ENCODE results near the gene KLHL3. TPM values are rescaled to one million over a fixed set of nuclear protein-coding genes. Genes with fewer than 3 reads are reported as not detected.

The KLHL3 gene
- total RNA-seq, 5 donors from 2014 or later (not counting 1 experiment from before 2014, with no cell fraction given) = 15.1 to 28.0 (median 26.5) TPM

- Histone ChIP-seq H3K4me1 (ENCODE audit: control insufficient read depth in 1 of 2, extremely low read depth in 1 of 2, insufficient read depth in 2 of 2, low read length in 2 of 2) (no peaks in the 10 kb centered on the region), H3K9me3 (no peaks in the 10 kb centered on the region), H3K27me3 (replicated peaks in 1 of 2; ENCODE audit: control insufficient read depth in 2 of 2, extremely low read depth in 1 of 2, insufficient read depth in 2 of 2, low read length in 1 of 2) (no peaks in the 10 kb centered on the region), H3K27ac (ENCODE audit: low read length) (no peak overlapping the region), H3K36me3 (ENCODE audit: control insufficient read depth in 2 of 2, extremely low read depth in 1 of 2, insufficient read depth in 1 of 2, low read length in 1 of 2) (peaks cover 6 to 25% of the 10 kb centered on the region in 2 donors), H3K4me3 (ENCODE audit: control insufficient read depth in 1 of 2, extremely low read depth in 1 of 2, low read length in 1 of 2) (no peak overlapping the region)
- DNase-seq (no peak), ATAC-seq (replicated peaks in 1 of 4) (no peak)
- H3K27ac Mint-ChIP-seq = no peak overlapping the region
- WGBS (ENCODE audit: insufficient coverage) = no CpG with 5 or more reads among the region's 2 CpGs
- peaks cover 31% of the 10 kb centered on the region for H3K36me3 Mint-ChIP-seq
- H3K4me1 Mint-ChIP-seq = no peaks in the 10 kb centered on the region
- CTCF ChIA-PET = interaction anchor here in 1 of 2 donors (0.5 kb wide), 1 partner anchor 26 kb away, joined by 4 read pairs; no protein-coding TSS in a partner anchor
- no peaks in the 10 kb centered on the region for H3K9me3 Mint-ChIP-seq
- POLR2A ChIA-PET = no interaction called here
- no peak overlapping the region for H3K4me3 Mint-ChIP-seq
- no peaks in the 10 kb centered on the region for H3K27me3 Mint-ChIP-seq
These were observed 99.8 kb downstream of the KLHL3 start for GRCh38 chr5:137636099-137636498.

GRCh38 chr5:137635521-137635921 is 100.4 kb downstream of the KLHL3 start:
- Mint-ChIP-seq H3K9me3 (no peaks in the 10 kb centered on the region), H3K36me3 (peaks cover 31% of the 10 kb centered on the region), H3K27me3 (no peaks in the 10 kb centered on the region), H3K4me1 (no peaks in the 10 kb centered on the region), H3K27ac (no peak overlapping the region), H3K4me3 (no peak overlapping the region)
- Histone ChIP-seq H3K36me3 (ENCODE audit: control insufficient read depth in 2 of 2, extremely low read depth in 1 of 2, insufficient read depth in 1 of 2, low read length in 1 of 2) (peaks cover 6 to 25% of the 10 kb centered on the region in 2 donors), H3K9me3 (no peaks in the 10 kb centered on the region), H3K4me1 (ENCODE audit: control insufficient read depth in 1 of 2, extremely low read depth in 1 of 2, insufficient read depth in 2 of 2, low read length in 2 of 2) (no peaks in the 10 kb centered on the region), H3K4me3 (ENCODE audit: control insufficient read depth in 1 of 2, extremely low read depth in 1 of 2, low read length in 1 of 2) (no peak overlapping the region), H3K27ac (ENCODE audit: low read length) (no peak overlapping the region), H3K27me3 (replicated peaks in 1 of 2; ENCODE audit: control insufficient read depth in 2 of 2, extremely low read depth in 1 of 2, insufficient read depth in 2 of 2, low read length in 1 of 2) (no peaks in the 10 kb centered on the region)
- no peak for DNase-seq
- no peak for ATAC-seq (replicated peaks in 1 of 4)
- CTCF ChIA-PET = interaction anchor here (0.5 to 1.1 kb wide), 2 partner anchors 26 to 108 kb away, joined by 3 to 4 read pairs; no protein-coding TSS in a partner anchor
- POLR2A ChIA-PET = no interaction called here
- no CpG with 5 or more reads among the region's 1 CpG for WGBS (ENCODE audit: insufficient coverage)

- H3K4me1 ChIP-seq (ENCODE audit: control insufficient read depth in 1 of 2, extremely low read depth in 1 of 2, insufficient read depth in 2 of 2, low read length in 2 of 2) = no peaks in the 10 kb centered on the region
- CTCF ChIA-PET = interaction anchor here in 1 of 2 donors (0.6 kb wide), 1 partner anchor 540 kb away, joined by 3 read pairs; no protein-coding TSS in a partner anchor
These were observed 102.0 kb downstream of the KLHL3 start for GRCh38 chr5:137633896-137634295.

GRCh38 chr5:137632716-137633115 is 103.2 kb downstream of the KLHL3 start:
- no peak overlapping the region for H3K4me3 ChIP-seq (ENCODE audit: control insufficient read depth in 1 of 2, extremely low read depth in 1 of 2, low read length in 1 of 2)
- H3K4me1 Mint-ChIP-seq = peaks cover 0 to 5% (median 0%) of the 10 kb centered on the region in 3 donors
- no peak overlapping the region for H3K27ac Mint-ChIP-seq
- H3K27ac ChIP-seq (ENCODE audit: low read length) = no peak overlapping the region
- 84% methylated on average over 2 of the region's 3 CpGs for WGBS (ENCODE audit: insufficient coverage)
- H3K4me3 Mint-ChIP-seq = no peak overlapping the region
- H3K27me3 ChIP-seq (replicated peaks in 1 of 2; ENCODE audit: control insufficient read depth in 2 of 2, extremely low read depth in 1 of 2, insufficient read depth in 2 of 2, low read length in 1 of 2) = no peaks in the 10 kb centered on the region
- no peaks in the 10 kb centered on the region for H3K9me3 ChIP-seq
- no peaks in the 10 kb centered on the region for H3K27me3 Mint-ChIP-seq
- POLR2A ChIA-PET = no interaction called here
- H3K9me3 Mint-ChIP-seq = no peaks in the 10 kb centered on the region
- ATAC-seq (replicated peaks in 1 of 4) = no peak
- CTCF ChIA-PET = interaction anchor here in 1 of 2 donors (0.6 kb wide), 2 partner anchors 19 to 430 kb away, joined by 6 to 7 read pairs; no protein-coding TSS in a partner anchor
- DNase-seq = no peak
- H3K36me3 Mint-ChIP-seq = peaks cover 17% of the 10 kb centered on the region
- H3K4me1 ChIP-seq (ENCODE audit: control insufficient read depth in 1 of 2, extremely low read depth in 1 of 2, insufficient read depth in 2 of 2, low read length in 2 of 2) = no peaks in the 10 kb centered on the region
- H3K36me3 ChIP-seq (ENCODE audit: control insufficient read depth in 2 of 2, extremely low read depth in 1 of 2, insufficient read depth in 1 of 2, low read length in 1 of 2) = peaks cover 17 to 24% of the 10 kb centered on the region in 2 donors

More at GRCh38 chr5:137633896-137634295, 102.0 kb downstream of the KLHL3 start:
- Histone ChIP-seq H3K9me3 (no peaks in the 10 kb centered on the region), H3K4me3 (ENCODE audit: control insufficient read depth in 1 of 2, extremely low read depth in 1 of 2, low read length in 1 of 2) (no peak overlapping the region), H3K27ac (ENCODE audit: low read length) (no peak overlapping the region), H3K36me3 (ENCODE audit: control insufficient read depth in 2 of 2, extremely low read depth in 1 of 2, insufficient read depth in 1 of 2, low read length in 1 of 2) (peaks cover 7 to 24% of the 10 kb centered on the region in 2 donors), H3K27me3 (replicated peaks in 1 of 2; ENCODE audit: control insufficient read depth in 2 of 2, extremely low read depth in 1 of 2, insufficient read depth in 2 of 2, low read length in 1 of 2) (no peaks in the 10 kb centered on the region)
- H3K36me3 Mint-ChIP-seq = peaks cover 27% of the 10 kb centered on the region
- DNase-seq = no peak
- no peaks in the 10 kb centered on the region for H3K27me3 Mint-ChIP-seq
- no peaks in the 10 kb centered on the region for H3K9me3 Mint-ChIP-seq
- H3K27ac Mint-ChIP-seq = no peak overlapping the region
- POLR2A ChIA-PET = interaction anchor here in 1 of 2 donors (0.7 kb wide), 1 partner anchor 97 kb away, joined by 3 read pairs; no protein-coding TSS in a partner anchor
- H3K4me3 Mint-ChIP-seq = no peak overlapping the region
- WGBS (ENCODE audit: insufficient coverage) = 95% methylated on average over 6 of the region's 9 CpGs
- peaks cover 0 to 5% (median 0%) of the 10 kb centered on the region in 3 donors for H3K4me1 Mint-ChIP-seq
- no peak for ATAC-seq (replicated peaks in 1 of 4)

- peaks cover 11 to 14% of the 10 kb centered on the region in 2 donors for H3K36me3 ChIP-seq (ENCODE audit: control insufficient read depth in 2 of 2, extremely low read depth in 1 of 2, insufficient read depth in 1 of 2, low read length in 1 of 2)
- H3K4me1 Mint-ChIP-seq = peaks cover 0 to 5% (median 0%) of the 10 kb centered on the region in 3 donors
- no peaks in the 10 kb centered on the region for H3K27me3 ChIP-seq (replicated peaks in 1 of 2; ENCODE audit: control insufficient read depth in 2 of 2, extremely low read depth in 1 of 2, insufficient read depth in 2 of 2, low read length in 1 of 2)
- no peak overlapping the region for H3K4me3 ChIP-seq (ENCODE audit: control insufficient read depth in 1 of 2, extremely low read depth in 1 of 2, low read length in 1 of 2)
- no CpG with 5 or more reads among the region's 2 CpGs for WGBS (ENCODE audit: insufficient coverage)
- H3K4me3 Mint-ChIP-seq = no peak overlapping the region
- no peaks in the 10 kb centered on the region for H3K9me3 Mint-ChIP-seq
- ChIA-PET POLR2A (no interaction called here), CTCF (interaction anchor here (0.6 to 1.2 kb wide), 5 partner anchors 111 to 504 kb away, joined by 3 to 8 read pairs (median 5); no protein-coding TSS in a partner anchor)
- H3K27me3 Mint-ChIP-seq = no peaks in the 10 kb centered on the region
- H3K27ac Mint-ChIP-seq = no peak overlapping the region
- ATAC-seq (replicated peaks in 1 of 4) (no peak), DNase-seq (no peak)
- H3K9me3 ChIP-seq = no peaks in the 10 kb centered on the region
- H3K36me3 Mint-ChIP-seq = peaks cover 12% of the 10 kb centered on the region
- H3K4me1 ChIP-seq (ENCODE audit: control insufficient read depth in 1 of 2, extremely low read depth in 1 of 2, insufficient read depth in 2 of 2, low read length in 2 of 2) = no peaks in the 10 kb centered on the region
- H3K27ac ChIP-seq (ENCODE audit: low read length) = no peak overlapping the region
These were observed 104.4 kb downstream of the KLHL3 start for GRCh38 chr5:137631453-137631852.

- no peaks in the 10 kb centered on the region for H3K27me3 ChIP-seq (replicated peaks in 1 of 2; ENCODE audit: control insufficient read depth in 2 of 2, extremely low read depth in 1 of 2, insufficient read depth in 2 of 2, low read length in 1 of 2)
- Mint-ChIP-seq H3K9me3 (no peaks in the 10 kb centered on the region), H3K27ac (no peak overlapping the region), H3K4me1 (peaks cover 0 to 5% (median 0%) of the 10 kb centered on the region in 3 donors), H3K27me3 (no peaks in the 10 kb centered on the region), H3K4me3 (no peak overlapping the region), H3K36me3 (peaks cover 13% of the 10 kb centered on the region)
- no peak overlapping the region for H3K27ac ChIP-seq (ENCODE audit: low read length)
- ATAC-seq (replicated peaks in 1 of 4) = no peak
- ChIA-PET POLR2A (no interaction called here), CTCF (interaction anchor here (0.6 to 1.2 kb wide), 6 partner anchors 31 to 504 kb away, joined by 3 to 8 read pairs (median 4); no protein-coding TSS in a partner anchor)
- H3K36me3 ChIP-seq (ENCODE audit: control insufficient read depth in 2 of 2, extremely low read depth in 1 of 2, insufficient read depth in 1 of 2, low read length in 1 of 2) = peaks cover 11 to 16% of the 10 kb centered on the region in 2 donors
- no peaks in the 10 kb centered on the region for H3K9me3 ChIP-seq
- WGBS (ENCODE audit: insufficient coverage) = no CpG with 5 or more reads among the region's 3 CpGs
- DNase-seq = no peak
- no peaks in the 10 kb centered on the region for H3K4me1 ChIP-seq (ENCODE audit: control insufficient read depth in 1 of 2, extremely low read depth in 1 of 2, insufficient read depth in 2 of 2, low read length in 2 of 2)
- no peak overlapping the region for H3K4me3 ChIP-seq (ENCODE audit: control insufficient read depth in 1 of 2, extremely low read depth in 1 of 2, low read length in 1 of 2)
These were observed 104.9 kb downstream of the KLHL3 start for GRCh38 chr5:137630972-137631370.
